GM23338 (cell line): ENCODE data around the gene DDX31. TPM values are rescaled to one million over a fixed set of nuclear protein-coding genes. Genes with fewer than 3 reads are reported as not detected.

Experiments used
- ATAC-seq: fragments of 200-7000 bp; cut with Tn5 transposase; 3 replicates; pipeline ENCODE4 v1.9.1; 2020
- DNase-seq: peaks from one replicate; pipeline ENCODE4 v3.0.0-alpha.2; 2015; ENCODE audit warnings: low spot score
- H2AFZ ChIP-seq: fragments of 200-600 bp; sonication (generic); 2 replicates; pipeline ENCODE4 v1.8.0; 2016; ENCODE audit warnings: antibody characterized with exemption, mild to moderate bottlenecking, moderate library complexity
- H3F3A ChIP-seq: fragments of 200-600 bp; sonication (generic); replicated peaks from 2 replicates; pipeline ENCODE4 v1.8.0; 2017; ENCODE audit warnings: antibody characterized with exemption, mixed run types, low read depth
- H3K27ac ChIP-seq: fragments of 200-600 bp; sonication (generic); 2 replicates; pipeline ENCODE4 v1.6.1; 2016; ENCODE audit warnings: low read depth
- H3K27me3 ChIP-seq: fragments of 200-600 bp; sonication (generic); 2 replicates; pipeline ENCODE4 v1.8.0; 2016; ENCODE audit warnings: mild to moderate bottlenecking, mixed run types, moderate library complexity; ENCODE audit not compliant: insufficient read depth
- H3K36me3 ChIP-seq: fragments of 200-600 bp; sonication (generic); 2 replicates; pipeline ENCODE4 v1.8.0; 2016; ENCODE audit warnings: mild to moderate bottlenecking; ENCODE audit not compliant: insufficient read depth
- H3K4me1 ChIP-seq: fragments of 200-600 bp; sonication (generic); 2 replicates; pipeline ENCODE4 v1.8.0; 2016; ENCODE audit warnings: mild to moderate bottlenecking, moderate library complexity; ENCODE audit not compliant: insufficient read depth
- H3K4me2 ChIP-seq: fragments of 200-600 bp; sonication (generic); 2 replicates; pipeline ENCODE4 v1.7.1; 2017; ENCODE audit warnings: mixed run types
- H3K4me3 ChIP-seq: fragments of 200-600 bp; sonication (generic); 2 replicates; pipeline ENCODE4 v1.6.1; 2016; ENCODE audit warnings: mixed run types
- H3K79me2 ChIP-seq: fragments of 200-600 bp; sonication (generic); replicated peaks from 2 replicates; pipeline ENCODE4 v1.8.0; 2017; ENCODE audit warnings: mild to moderate bottlenecking; ENCODE audit not compliant: insufficient read depth
- H3K9me2 ChIP-seq: fragments of 200-600 bp; sonication (generic); 2 replicates; pipeline ENCODE4 v1.8.0; 2017; ENCODE audit not compliant: insufficient read depth
- H4K20me1 ChIP-seq: fragments of 200-600 bp; sonication (generic); replicated peaks from 2 replicates; pipeline ENCODE4 v1.8.0; 2017; ENCODE audit warnings: mild to moderate bottlenecking; ENCODE audit not compliant: insufficient read depth
- H3K27ac Mint-ChIP-seq: 2 replicates; pipeline ENCODE4 v1.8.0; 2020; ENCODE audit warnings: inconsistent platforms, mild to moderate bottlenecking, moderate library complexity, mixed read lengths
- H3K27me3 Mint-ChIP-seq: 3 replicates; pipeline ENCODE4 v1.8.0; 2022; ENCODE audit warnings: low read depth, mild to moderate bottlenecking, moderate library complexity, mixed read lengths, inconsistent platforms; ENCODE audit not compliant: insufficient read depth, poor library complexity
- H3K36me3 Mint-ChIP-seq: 3 replicates; pipeline ENCODE4 v1.8.0; 2021; ENCODE audit warnings: low read depth, mild to moderate bottlenecking, inconsistent platforms, moderate library complexity, mixed read lengths
- H3K4me1 Mint-ChIP-seq: 3 replicates; pipeline ENCODE4 v1.8.0; 2020; ENCODE audit warnings: mild to moderate bottlenecking, inconsistent platforms, mixed read lengths
- H3K4me3 Mint-ChIP-seq: 3 replicates; pipeline ENCODE4 v1.8.0; 2021; ENCODE audit warnings: moderate library complexity, mild to moderate bottlenecking, inconsistent platforms, mixed read lengths
- H3K9me3 Mint-ChIP-seq: 3 replicates; pipeline ENCODE4 v1.8.0; 2020; ENCODE audit warnings: moderate library complexity, mild to moderate bottlenecking, inconsistent platforms, mixed read lengths
- CREB1 ChIP-seq: fragments of 250-450 bp; sonication (Bioruptor Pico); IDR thresholded peaks from 2 replicates; pipeline ENCODE4 v1.5.0; 2020; ENCODE audit warnings: low read depth, mild to moderate bottlenecking, moderate library complexity
- EZH2phosphoT487 ChIP-seq: fragments of 200-600 bp; sonication (generic); IDR thresholded peaks from one replicate; pipeline ENCODE4 v1.8.1; 2018; ENCODE audit warnings: antibody characterized with exemption; ENCODE audit not compliant: unreplicated experiment
- POLR2AphosphoS5 ChIP-seq: IDR thresholded peaks from 2 replicates; pipeline ENCODE4 v1.6.1; 2016; ENCODE audit warnings: antibody characterized with exemption, low read depth
- ZNF114 ChIP-seq: fragments of 250-450 bp; sonication (Bioruptor Pico); IDR thresholded peaks from 2 replicates; pipeline ENCODE4 v1.5.0; 2020; ENCODE audit warnings: mild to moderate bottlenecking, moderate library complexity
- polyA plus RNA-seq: library from polyadenylated mRNA; unstranded; fragments of >200 nt; fragmentation: Nextera tagmentation; extraction: Ambion mirVana; gene quantifications from 2 replicates; pipeline ENCODE4 v1.2.1, GENCODE V29; 2016
- total RNA-seq: library from RNA; depleted of rRNA; stranded (reverse); fragments of >200 nt; shearing (Covaris generic); gene quantifications from 2 replicates; pipeline ENCODE4 v1.2.3, GENCODE V29; 2014
- TF ChIP-seq, protein P1 (sequence below): fragments of 250-450 bp; sonication (Bioruptor Pico); IDR thresholded peaks from 2 replicates; pipeline ENCODE4 v1.5.0; 2020; ENCODE audit warnings: mild to moderate bottlenecking, moderate library complexity
- TF ChIP-seq, protein P2 (sequence below): IDR thresholded peaks from 2 replicates; pipeline ENCODE4 v1.6.1; 2016; ENCODE audit warnings: antibody characterized with exemption

DDX31 gene
- total and polyA plus RNA-seq, 2 experiments from 2014 or later, result 14.8 to 23.5 TPM

DNA sequence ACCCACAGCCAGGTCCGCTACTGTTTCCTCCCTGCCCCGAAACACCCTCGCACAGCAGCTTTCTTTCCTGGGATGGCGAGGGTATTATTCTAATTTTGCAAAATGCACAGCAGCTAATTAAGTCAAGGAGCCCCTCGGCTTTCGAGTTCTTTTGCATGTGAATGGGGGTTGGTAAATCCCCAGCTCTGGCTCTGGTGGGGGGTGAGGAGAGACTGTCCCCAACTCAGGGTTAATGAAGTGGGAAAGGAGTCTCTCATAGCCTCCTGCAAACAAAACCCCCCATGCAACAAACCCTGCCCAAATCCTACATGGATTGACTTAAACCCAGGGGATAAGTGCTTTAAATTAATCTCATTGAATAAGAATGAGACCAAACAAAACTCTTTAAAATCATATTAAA lies 78.5 kb downstream of the DDX31 start:
- TF ChIP-seq ZNF114 (CRISPR knock-in tag) (no peak), CREB1 (CRISPR knock-in tag) (no peak), POLR2AphosphoS5 (0 out of 2 replicates have a peak, but pooled peaks have one; percentile 16), EZH2phosphoT487 (no peak)
- TF ChIP-seq, protein P1, sequence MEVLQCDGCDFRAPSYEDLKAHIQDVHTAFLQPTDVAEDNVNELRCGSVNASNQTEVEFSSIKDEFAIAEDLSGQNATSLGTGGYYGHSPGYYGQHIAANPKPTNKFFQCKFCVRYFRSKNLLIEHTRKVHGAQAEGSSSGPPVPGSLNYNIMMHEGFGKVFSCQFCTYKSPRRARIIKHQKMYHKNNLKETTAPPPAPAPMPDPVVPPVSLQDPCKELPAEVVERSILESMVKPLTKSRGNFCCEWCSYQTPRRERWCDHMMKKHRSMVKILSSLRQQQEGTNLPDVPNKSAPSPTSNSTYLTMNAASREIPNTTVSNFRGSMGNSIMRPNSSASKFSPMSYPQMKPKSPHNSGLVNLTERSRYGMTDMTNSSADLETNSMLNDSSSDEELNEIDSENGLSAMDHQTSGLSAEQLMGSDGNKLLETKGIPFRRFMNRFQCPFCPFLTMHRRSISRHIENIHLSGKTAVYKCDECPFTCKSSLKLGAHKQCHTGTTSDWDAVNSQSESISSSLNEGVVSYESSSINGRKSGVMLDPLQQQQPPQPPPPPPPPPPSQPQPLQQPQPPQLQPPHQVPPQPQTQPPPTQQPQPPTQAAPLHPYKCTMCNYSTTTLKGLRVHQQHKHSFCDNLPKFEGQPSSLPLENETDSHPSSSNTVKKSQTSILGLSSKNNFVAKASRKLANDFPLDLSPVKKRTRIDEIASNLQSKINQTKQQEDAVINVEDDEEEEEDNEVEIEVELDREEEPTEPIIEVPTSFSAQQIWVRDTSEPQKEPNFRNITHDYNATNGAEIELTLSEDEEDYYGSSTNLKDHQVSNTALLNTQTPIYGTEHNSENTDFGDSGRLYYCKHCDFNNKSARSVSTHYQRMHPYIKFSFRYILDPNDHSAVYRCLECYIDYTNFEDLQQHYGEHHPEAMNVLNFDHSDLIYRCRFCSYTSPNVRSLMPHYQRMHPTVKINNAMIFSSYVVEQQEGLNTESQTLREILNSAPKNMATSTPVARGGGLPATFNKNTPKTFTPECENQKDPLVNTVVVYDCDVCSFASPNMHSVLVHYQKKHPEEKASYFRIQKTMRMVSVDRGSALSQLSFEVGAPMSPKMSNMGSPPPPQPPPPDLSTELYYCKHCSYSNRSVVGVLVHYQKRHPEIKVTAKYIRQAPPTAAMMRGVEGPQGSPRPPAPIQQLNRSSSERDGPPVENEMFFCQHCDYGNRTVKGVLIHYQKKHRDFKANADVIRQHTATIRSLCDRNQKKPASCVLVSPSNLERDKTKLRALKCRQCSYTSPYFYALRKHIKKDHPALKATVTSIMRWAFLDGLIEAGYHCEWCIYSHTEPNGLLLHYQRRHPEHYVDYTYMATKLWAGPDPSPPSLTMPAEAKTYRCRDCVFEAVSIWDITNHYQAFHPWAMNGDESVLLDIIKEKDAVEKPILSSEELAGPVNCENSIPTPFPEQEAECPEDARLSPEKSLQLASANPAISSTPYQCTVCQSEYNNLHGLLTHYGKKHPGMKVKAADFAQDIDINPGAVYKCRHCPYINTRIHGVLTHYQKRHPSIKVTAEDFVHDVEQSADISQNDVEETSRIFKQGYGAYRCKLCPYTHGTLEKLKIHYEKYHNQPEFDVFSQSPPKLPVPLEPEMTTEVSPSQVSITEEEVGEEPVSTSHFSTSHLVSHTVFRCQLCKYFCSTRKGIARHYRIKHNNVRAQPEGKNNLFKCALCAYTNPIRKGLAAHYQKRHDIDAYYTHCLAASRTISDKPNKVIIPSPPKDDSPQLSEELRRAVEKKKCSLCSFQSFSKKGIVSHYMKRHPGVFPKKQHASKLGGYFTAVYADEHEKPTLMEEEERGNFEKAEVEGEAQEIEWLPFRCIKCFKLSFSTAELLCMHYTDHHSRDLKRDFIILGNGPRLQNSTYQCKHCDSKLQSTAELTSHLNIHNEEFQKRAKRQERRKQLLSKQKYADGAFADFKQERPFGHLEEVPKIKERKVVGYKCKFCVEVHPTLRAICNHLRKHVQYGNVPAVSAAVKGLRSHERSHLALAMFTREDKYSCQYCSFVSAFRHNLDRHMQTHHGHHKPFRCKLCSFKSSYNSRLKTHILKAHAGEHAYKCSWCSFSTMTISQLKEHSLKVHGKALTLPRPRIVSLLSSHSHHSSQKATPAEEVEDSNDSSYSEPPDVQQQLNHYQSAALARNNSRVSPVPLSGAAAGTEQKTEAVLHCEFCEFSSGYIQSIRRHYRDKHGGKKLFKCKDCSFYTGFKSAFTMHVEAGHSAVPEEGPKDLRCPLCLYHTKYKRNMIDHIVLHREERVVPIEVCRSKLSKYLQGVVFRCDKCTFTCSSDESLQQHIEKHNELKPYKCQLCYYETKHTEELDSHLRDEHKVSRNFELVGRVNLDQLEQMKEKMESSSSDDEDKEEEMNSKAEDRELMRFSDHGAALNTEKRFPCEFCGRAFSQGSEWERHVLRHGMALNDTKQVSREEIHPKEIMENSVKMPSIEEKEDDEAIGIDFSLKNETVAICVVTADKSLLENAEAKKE (CRISPR knock-in tag), result no peak
- TF ChIP-seq, protein P2, sequence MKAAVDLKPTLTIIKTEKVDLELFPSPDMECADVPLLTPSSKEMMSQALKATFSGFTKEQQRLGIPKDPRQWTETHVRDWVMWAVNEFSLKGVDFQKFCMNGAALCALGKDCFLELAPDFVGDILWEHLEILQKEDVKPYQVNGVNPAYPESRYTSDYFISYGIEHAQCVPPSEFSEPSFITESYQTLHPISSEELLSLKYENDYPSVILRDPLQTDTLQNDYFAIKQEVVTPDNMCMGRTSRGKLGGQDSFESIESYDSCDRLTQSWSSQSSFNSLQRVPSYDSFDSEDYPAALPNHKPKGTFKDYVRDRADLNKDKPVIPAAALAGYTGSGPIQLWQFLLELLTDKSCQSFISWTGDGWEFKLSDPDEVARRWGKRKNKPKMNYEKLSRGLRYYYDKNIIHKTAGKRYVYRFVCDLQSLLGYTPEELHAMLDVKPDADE, result no peak
- Histone ChIP-seq H3K27ac (no peak overlapping the region), H3K4me2 (peak overlapping the region; percentile 80), H3K79me2 (no peaks in the 10 kb centered on the region), H3K9me2 (no peaks in the 10 kb centered on the region), H3K4me3 (peak overlapping the region; percentile 58), H3K4me1 (peaks cover 37% of the 10 kb centered on the region), H3F3A (0 out of 2 replicates have a peak, but pooled peaks cover 13% of the 10 kb centered on the region), H3K36me3 (no peaks in the 10 kb centered on the region), H4K20me1 (peaks cover under 1% of the 10 kb centered on the region; the same call in 1 of the 2 replicates), H3K27me3 (peaks cover 75% of the 10 kb centered on the region), H2AFZ (no peak overlapping the region)
- H3K4me1 Mint-ChIP-seq, result peaks cover 37% of the 10 kb centered on the region
- peak overlapping the region; percentile 66 for H3K4me3 Mint-ChIP-seq
- peaks cover 68% of the 10 kb centered on the region for H3K27me3 Mint-ChIP-seq
- ATAC-seq (peak; percentile 17), DNase-seq (peak; percentile 64)
- no peak overlapping the region for H3K27ac Mint-ChIP-seq
- no peaks in the 10 kb centered on the region for H3K9me3 Mint-ChIP-seq
- peaks cover 15% of the 10 kb centered on the region for H3K36me3 Mint-ChIP-seq
